ENCODE results near the gene RASGEF1C.
A peak's percentile ranks its signal among the peaks of the same experiment; 100 is the strongest.

RASGEF1C gene

GRCh38 chr5:180072556-180072955, 136.5 kb downstream of the RASGEF1C start:
- no peak overlapping the region for H3K9ac ChIP-seq
- no peaks in the 10 kb centered on the region for H4K20me1 ChIP-seq (ENCODE audit: insufficient read depth)
- H3K79me2 ChIP-seq (ENCODE audit: insufficient read depth, low read depth), result no peaks in the 10 kb centered on the region
- H3K27ac ChIP-seq, result no peak overlapping the region
- no peaks in the 10 kb centered on the region for H3K4me1 ChIP-seq (ENCODE audit: low read depth, poor library complexity, severe bottlenecking)
- H3K27me3 ChIP-seq (ENCODE audit: insufficient read depth, low read depth), result 0 out of 2 replicates have a peak, but pooled peaks cover 2% of the 10 kb centered on the region
- no peak overlapping the region for H3K4me3 ChIP-seq (IDR thresholded peaks at IDR 0.05; ENCODE audit: insufficient read depth, low read depth, low read length)
- H3K4me2 ChIP-seq, result no peak overlapping the region
- no peaks in the 10 kb centered on the region for H3K36me3 ChIP-seq (ENCODE audit: insufficient read depth)
- TF ChIP-seq CTCF (conservative IDR thresholded peaks at IDR 0.05; ENCODE audit: low read depth, low read length), result no peak
- peak overlapping the region; percentile 59; the same call in 1 of the 2 replicates for H2AFZ ChIP-seq (ENCODE audit: low read depth)

GRCh38 chr5:180072256-180072548, 136.8 kb downstream of the RASGEF1C start:
- Histone ChIP-seq H3K4me3 (IDR thresholded peaks at IDR 0.05; ENCODE audit: insufficient read depth, low read depth, low read length) (no peak overlapping the region), H3K36me3 (ENCODE audit: insufficient read depth) (no peaks in the 10 kb centered on the region), H2AFZ (ENCODE audit: low read depth) (peak overlapping the region; percentile 59; the same call in 1 of the 2 replicates), H4K20me1 (ENCODE audit: insufficient read depth) (no peaks in the 10 kb centered on the region), H3K4me2 (0 out of 2 replicates have a peak overlapping the region, but pooled peaks have one; percentile 29), H3K9ac (no peak overlapping the region), H3K4me1 (ENCODE audit: low read depth, poor library complexity, severe bottlenecking) (no peaks in the 10 kb centered on the region), H3K27me3 (ENCODE audit: insufficient read depth, low read depth) (0 out of 2 replicates have a peak, but pooled peaks cover 2% of the 10 kb centered on the region), H3K27ac (no peak overlapping the region), H3K79me2 (ENCODE audit: insufficient read depth, low read depth) (no peaks in the 10 kb centered on the region)
- TF ChIP-seq CTCF (conservative IDR thresholded peaks at IDR 0.05; ENCODE audit: low read depth, low read length), result no peak

GRCh38 chr5:180071531-180072255, 137.3 kb downstream of the RASGEF1C start, which contains the start of gene RNF130:
TSS of gene RNF130 (minus strand) at chr5:180071759. CDS start at chr5:180071702, 57 bp downstream.
- Histone ChIP-seq H3K79me2 (ENCODE audit: insufficient read depth, low read depth) (no peaks in the 10 kb centered on the region), H3K27me3 (ENCODE audit: insufficient read depth, low read depth) (0 out of 2 replicates have a peak, but pooled peaks cover 2% of the 10 kb centered on the region), H3K36me3 (ENCODE audit: insufficient read depth) (no peaks in the 10 kb centered on the region), H3K4me3 (IDR thresholded peaks at IDR 0.05; ENCODE audit: insufficient read depth, low read depth, low read length) (no peak within 1 kb of the TSS), H3K9ac (peak within 1 kb of the TSS; percentile 61; the same call in 1 of the 2 replicates), H3K27ac (no peak within 1 kb of the TSS; the same call in 1 of the 2 replicates), H3K4me1 (ENCODE audit: low read depth, poor library complexity, severe bottlenecking) (no peaks in the 10 kb centered on the region), H4K20me1 (ENCODE audit: insufficient read depth) (no peaks in the 10 kb centered on the region), H2AFZ (ENCODE audit: low read depth) (peak within 1 kb of the TSS; percentile 59; the same call in 1 of the 2 replicates), H3K4me2 (peak within 1 kb of the TSS; percentile 29; the same call in 1 of the 2 replicates)
- no peak for TF ChIP-seq CTCF (conservative IDR thresholded peaks at IDR 0.05; ENCODE audit: low read depth, low read length)

- Histone ChIP-seq H3K27ac (no peak overlapping the region), H4K20me1 (ENCODE audit: insufficient read depth) (no peaks in the 10 kb centered on the region), H3K27me3 (ENCODE audit: insufficient read depth, low read depth) (0 out of 2 replicates have a peak, but pooled peaks cover 2% of the 10 kb centered on the region), H2AFZ (ENCODE audit: low read depth) (peak overlapping the region; percentile 49; the same call in 1 of the 2 replicates), H3K79me2 (ENCODE audit: insufficient read depth, low read depth) (no peaks in the 10 kb centered on the region), H3K4me2 (peak overlapping the region; percentile 21; the same call in 1 of the 2 replicates), H3K9ac (no peak overlapping the region), H3K4me3 (IDR thresholded peaks at IDR 0.05; ENCODE audit: insufficient read depth, low read depth, low read length) (no peak overlapping the region), H3K36me3 (ENCODE audit: insufficient read depth) (no peaks in the 10 kb centered on the region), H3K4me1 (ENCODE audit: low read depth, poor library complexity, severe bottlenecking) (no peaks in the 10 kb centered on the region)
- TF ChIP-seq CTCF (conservative IDR thresholded peaks at IDR 0.05; ENCODE audit: low read depth, low read length), result no peak
These were observed 138.1 kb downstream of the RASGEF1C start for GRCh38 chr5:180070756-180071530.

All from KMS-11 (cell line).